A673 (cell line): ENCODE results near the gene PIM3.

Experiments used
- CTCF ChIP-seq: fragments of 300-800, 200-600 bp; sonication (generic); conservative IDR thresholded peaks from 2 replicates; pipeline ENCODE4 v1.5.1; 2017; ENCODE audit warnings: low read depth, mild to moderate bottlenecking, antibody characterized with exemption, low read length, moderate library complexity, mixed read lengths
- EZH2 ChIP-seq: fragments of 200-600 bp; sonication (generic); IDR thresholded peaks from 2 replicates; pipeline ENCODE4 v1.6.1; 2017; ENCODE audit warnings: borderline replicate concordance, low read depth, mild to moderate bottlenecking, mixed read lengths, antibody characterized with exemption, low read length; ENCODE audit not compliant: poor library complexity, severe bottlenecking

GRCh38 chr22:50000587-50001387 is 40.2 kb downstream of the PIM3 start:
- no peak for TF ChIP-seq CTCF
- no peak for TF ChIP-seq EZH2
